Neutrophil (primary cell): ENCODE measurements around the gene SSB.

ENCODE experiments used
- H3K27ac ChIP-seq: fragments of 200-600 bp; sonication (generic); 2 replicates; pipeline ENCODE4 v1.5.1; 2016; ENCODE audit warnings: mild to moderate bottlenecking, moderate library complexity
- H3K27me3 ChIP-seq: fragments of 200-600 bp; sonication (generic); 2 replicates; pipeline ENCODE4 v1.6.0; 2016; ENCODE audit warnings: mild to moderate bottlenecking
- H3K36me3 ChIP-seq: fragments of 200-600 bp; sonication (generic); 2 replicates; pipeline ENCODE4 v1.5.1; 2017
- H3K4me1 ChIP-seq, 2 experiments: fragments of 200-600 bp in 1 of 2; sonication (generic) in 1 of 2; 1 replicate in 1 of 2; 2 replicates in 1 of 2; pipeline versions ENCODE4 v1.5.1 to v1.6.1; 2013 to 2016; ENCODE audit warnings: low read depth in 1 of 2, low read length in 1 of 2, mild to moderate bottlenecking in 1 of 2, moderate library complexity in 1 of 2; ENCODE audit not compliant: control insufficient read depth in 1 of 2, insufficient read depth in 1 of 2
- H3K4me3 ChIP-seq, 2 experiments: fragments of 200-600 bp in 1 of 2; sonication (generic) in 1 of 2; 1 replicate in 1 of 2; 2 replicates in 1 of 2; pipeline ENCODE4 v1.5.1; 2013 to 2016; ENCODE audit warnings: low read depth in 1 of 2, low read length in 1 of 2, mild to moderate bottlenecking in 1 of 2, moderate library complexity in 1 of 2
- H3K9me3 ChIP-seq: fragments of 200-600 bp; sonication (generic); 2 replicates; pipeline ENCODE4 v1.5.1; 2016
- TF ChIP-seq, protein P1 (sequence below): fragments of 200-600 bp; sonication (generic); IDR thresholded peaks from 2 replicates; pipeline ENCODE4 v1.5.1; 2016; ENCODE audit warnings: antibody characterized with exemption

The SSB gene

DNA sequence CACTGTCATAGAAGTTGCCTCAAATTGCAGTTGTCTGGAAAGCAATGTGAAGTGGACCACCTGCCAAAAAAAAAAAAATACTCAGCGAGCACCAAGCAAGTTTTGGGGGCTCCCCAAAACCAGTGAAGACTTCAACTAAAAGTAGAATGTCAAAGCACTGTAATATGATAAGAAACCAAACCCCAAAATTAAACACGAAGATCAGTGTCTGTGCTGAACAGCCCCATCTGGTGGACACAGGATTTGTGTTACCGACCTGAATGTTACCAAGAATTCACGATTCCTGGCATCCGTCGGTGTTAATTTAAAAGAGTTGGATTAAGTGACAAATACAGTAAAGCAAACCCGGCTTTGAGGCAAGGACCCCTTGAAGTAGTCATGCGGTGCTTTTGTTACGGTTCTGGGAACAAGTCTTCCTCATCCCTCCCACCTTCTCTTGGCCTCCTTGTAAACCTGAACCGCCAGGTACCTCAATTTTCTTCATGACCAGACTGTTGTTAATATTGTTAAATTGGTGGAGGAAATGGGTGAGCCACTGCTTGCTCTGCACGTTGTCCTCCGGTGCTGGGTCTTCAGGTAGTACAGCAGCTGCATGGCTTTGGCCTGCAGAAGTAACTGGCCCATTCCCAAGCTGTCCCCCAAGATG, 31.3 kb upstream of the SSB start:
- peak overlapping the region in 1 of 2 experiments; percentile 57 for H3K4me3 ChIP-seq
- peaks cover 35% of the 10 kb centered on the region for H3K27me3 ChIP-seq
- no peaks in the 10 kb centered on the region for H3K36me3 ChIP-seq
- H3K9me3 ChIP-seq = no peaks in the 10 kb centered on the region
- H3K27ac ChIP-seq = no peak overlapping the region
- TF ChIP-seq, protein P1, sequence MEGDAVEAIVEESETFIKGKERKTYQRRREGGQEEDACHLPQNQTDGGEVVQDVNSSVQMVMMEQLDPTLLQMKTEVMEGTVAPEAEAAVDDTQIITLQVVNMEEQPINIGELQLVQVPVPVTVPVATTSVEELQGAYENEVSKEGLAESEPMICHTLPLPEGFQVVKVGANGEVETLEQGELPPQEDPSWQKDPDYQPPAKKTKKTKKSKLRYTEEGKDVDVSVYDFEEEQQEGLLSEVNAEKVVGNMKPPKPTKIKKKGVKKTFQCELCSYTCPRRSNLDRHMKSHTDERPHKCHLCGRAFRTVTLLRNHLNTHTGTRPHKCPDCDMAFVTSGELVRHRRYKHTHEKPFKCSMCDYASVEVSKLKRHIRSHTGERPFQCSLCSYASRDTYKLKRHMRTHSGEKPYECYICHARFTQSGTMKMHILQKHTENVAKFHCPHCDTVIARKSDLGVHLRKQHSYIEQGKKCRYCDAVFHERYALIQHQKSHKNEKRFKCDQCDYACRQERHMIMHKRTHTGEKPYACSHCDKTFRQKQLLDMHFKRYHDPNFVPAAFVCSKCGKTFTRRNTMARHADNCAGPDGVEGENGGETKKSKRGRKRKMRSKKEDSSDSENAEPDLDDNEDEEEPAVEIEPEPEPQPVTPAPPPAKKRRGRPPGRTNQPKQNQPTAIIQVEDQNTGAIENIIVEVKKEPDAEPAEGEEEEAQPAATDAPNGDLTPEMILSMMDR = no peak
- peaks cover 13 to 36% of the 10 kb centered on the region in 2 experiments for H3K4me1 ChIP-seq

DNA sequence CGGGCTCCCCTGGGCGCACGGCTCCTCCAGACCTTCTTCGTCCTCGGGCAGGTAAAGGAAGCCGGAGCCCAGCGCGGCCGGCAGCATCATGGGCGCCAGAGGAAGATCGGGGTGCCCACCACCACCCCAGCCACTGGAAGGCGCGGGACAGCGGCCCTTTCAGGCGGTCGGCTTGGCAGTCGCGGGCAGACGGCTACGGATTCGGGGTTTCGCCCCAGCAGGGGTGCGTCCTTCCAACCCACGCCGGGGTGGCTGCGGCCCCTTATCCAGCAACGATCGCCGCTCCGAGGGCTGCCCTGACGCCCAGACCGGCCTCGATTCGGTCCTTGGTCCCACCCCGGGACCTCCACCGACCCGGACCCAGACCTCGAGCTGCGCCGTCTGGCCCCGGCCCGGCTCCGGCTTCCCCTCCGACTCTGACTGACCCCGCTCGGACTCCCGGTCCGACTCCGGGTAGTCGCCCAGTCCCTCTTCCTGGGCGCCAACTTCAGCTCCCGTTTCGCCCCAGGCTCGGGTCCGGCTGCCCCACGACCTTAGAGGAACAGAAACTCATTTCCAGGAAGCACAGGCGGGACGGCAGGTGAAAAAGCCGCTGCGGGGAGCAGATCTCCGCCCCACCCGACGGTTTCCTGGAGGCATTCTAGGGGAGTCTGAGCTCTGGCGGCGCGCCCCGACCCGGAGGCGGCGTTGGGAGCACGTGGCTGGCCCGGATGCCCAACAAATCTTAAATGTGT, 30.2 kb upstream of the SSB start:
- H3K36me3 ChIP-seq = no peaks in the 10 kb centered on the region
- no peak overlapping the region for H3K27ac ChIP-seq
- H3K4me1 ChIP-seq = peaks cover 13 to 36% of the 10 kb centered on the region in 2 experiments
- TF ChIP-seq, protein P1 = no peak
- H3K27me3 ChIP-seq = peaks cover 35% of the 10 kb centered on the region
- H3K9me3 ChIP-seq = no peaks in the 10 kb centered on the region
- H3K4me3 ChIP-seq = peak overlapping the region; percentile 31 to 57

DNA sequence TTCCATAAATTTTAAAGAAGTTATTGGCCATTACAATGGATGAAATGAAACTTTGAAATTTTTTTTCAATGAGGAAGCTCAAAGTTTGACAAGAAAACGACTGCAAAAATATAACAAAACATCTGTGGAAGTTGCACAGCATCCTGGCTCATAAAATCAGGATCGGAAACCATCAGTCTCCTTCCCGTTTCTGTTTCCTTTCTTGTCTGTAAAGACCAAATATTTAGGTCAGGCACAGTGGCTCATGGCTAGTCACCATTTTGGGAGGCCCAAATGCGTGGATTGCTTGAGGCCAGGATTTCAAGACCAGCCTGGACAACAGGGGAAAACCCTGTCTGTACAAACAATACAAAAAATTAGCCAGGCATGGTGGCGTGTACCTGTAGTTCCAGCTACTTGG, 27.6 kb upstream of the SSB start:
- peaks cover 13 to 36% of the 10 kb centered on the region in 2 experiments for H3K4me1 ChIP-seq
- no peak overlapping the region for H3K27ac ChIP-seq
- peaks cover 35% of the 10 kb centered on the region for H3K27me3 ChIP-seq
- TF ChIP-seq, protein P1 = no peak
- H3K9me3 ChIP-seq = no peaks in the 10 kb centered on the region
- H3K36me3 ChIP-seq = no peaks in the 10 kb centered on the region
- no peak overlapping the region for H3K4me3 ChIP-seq

DNA sequence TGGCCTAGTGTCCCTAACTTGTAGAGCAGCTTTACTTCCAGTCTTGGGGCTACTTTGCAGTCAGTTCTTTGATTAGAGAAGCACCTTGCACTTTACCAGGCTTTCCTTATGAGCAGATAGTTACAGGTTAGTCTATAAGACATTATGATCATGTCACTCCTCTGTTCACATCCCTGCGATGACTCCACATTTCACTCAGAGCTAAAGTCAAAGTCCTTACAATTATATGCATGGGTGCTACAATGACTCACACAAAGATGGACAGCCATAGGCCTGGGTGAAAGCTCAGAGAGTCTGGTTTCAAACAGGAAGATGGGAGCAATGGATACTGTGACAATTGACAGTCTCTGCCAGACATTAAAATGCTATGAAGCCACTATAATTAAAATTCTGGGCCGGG, 27.1 kb upstream of the SSB start:
- Histone ChIP-seq H3K4me3 (no peak overlapping the region), H3K27ac (no peak overlapping the region), H3K4me1 (peaks cover 13 to 31% of the 10 kb centered on the region in 2 experiments), H3K9me3 (no peaks in the 10 kb centered on the region), H3K36me3 (no peaks in the 10 kb centered on the region), H3K27me3 (peaks cover 35% of the 10 kb centered on the region)
- TF ChIP-seq, protein P1 = no peak

DNA sequence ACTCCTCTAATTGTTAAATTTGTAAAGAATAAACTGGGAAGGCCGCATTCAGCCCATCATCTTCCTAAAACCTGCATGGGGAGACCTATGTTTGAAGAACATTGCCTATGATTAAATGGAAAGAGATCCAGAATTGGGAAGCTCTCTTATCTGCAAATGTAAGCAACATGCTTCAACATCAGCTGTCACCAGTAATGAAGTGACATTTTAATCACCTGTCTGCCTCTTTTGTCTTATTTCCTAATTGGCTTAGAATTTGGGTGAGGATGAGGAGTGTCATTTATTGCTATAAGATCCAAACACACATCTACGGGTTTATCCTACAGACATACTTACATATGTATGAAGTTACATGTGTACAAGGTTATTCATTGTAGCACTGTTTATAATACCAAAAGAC, 26.0 kb upstream of the SSB start:
- TF ChIP-seq, protein P1 = no peak
- no peak overlapping the region for H3K4me3 ChIP-seq

More for the DNA sequence above, 26.0 kb upstream of the SSB start:
- peaks cover 13 to 25% of the 10 kb centered on the region in 2 experiments for H3K4me1 ChIP-seq
- H3K27ac ChIP-seq = no peak overlapping the region
- peaks cover 25% of the 10 kb centered on the region for H3K27me3 ChIP-seq
- no peaks in the 10 kb centered on the region for H3K36me3 ChIP-seq
- H3K9me3 ChIP-seq = no peaks in the 10 kb centered on the region
